Stomach smooth muscle (tissue), 2 donors: ENCODE data around the gene FBXW5.

Experiments
- H3K27ac ChIP-seq: one replicate; pipeline ENCODE4 v1.7.0; 2013; ENCODE audit warnings: mild to moderate bottlenecking, low read length, inconsistent platforms
- H3K27me3 ChIP-seq, 2 donors: one replicate each; pipeline ENCODE4 v1.7.0; 2013; ENCODE audit warnings: low read length in 2 of 2; ENCODE audit not compliant: insufficient read depth in 2 of 2, control insufficient read depth in 1 of 2
- H3K36me3 ChIP-seq, 2 donors: one replicate each; pipeline ENCODE4 v1.7.0; 2013; ENCODE audit warnings: low read length in 2 of 2; ENCODE audit not compliant: control insufficient read depth in 2 of 2, insufficient read depth in 2 of 2
- H3K4me1 ChIP-seq: one replicate; pipeline ENCODE4 v1.7.0; 2013; ENCODE audit warnings: low read length; ENCODE audit not compliant: control insufficient read depth, insufficient read depth
- H3K4me3 ChIP-seq, 2 donors: one replicate each; pipeline ENCODE4 v1.7.0; 2013; ENCODE audit warnings: low read length in 2 of 2
- H3K9ac ChIP-seq, 2 donors: one replicate each; pipeline ENCODE4 v1.7.0; 2013; ENCODE audit warnings: low read length in 2 of 2, mild to moderate bottlenecking in 1 of 2
- H3K9me3 ChIP-seq, 2 donors: one replicate each; pipeline ENCODE4 v1.7.0; 2013; ENCODE audit warnings: low read length in 2 of 2; ENCODE audit not compliant: control insufficient read depth in 2 of 2
- donor health status: healthy.
- donor health status: Pancreatic carcinoma.

FBXW5 gene

DNA sequence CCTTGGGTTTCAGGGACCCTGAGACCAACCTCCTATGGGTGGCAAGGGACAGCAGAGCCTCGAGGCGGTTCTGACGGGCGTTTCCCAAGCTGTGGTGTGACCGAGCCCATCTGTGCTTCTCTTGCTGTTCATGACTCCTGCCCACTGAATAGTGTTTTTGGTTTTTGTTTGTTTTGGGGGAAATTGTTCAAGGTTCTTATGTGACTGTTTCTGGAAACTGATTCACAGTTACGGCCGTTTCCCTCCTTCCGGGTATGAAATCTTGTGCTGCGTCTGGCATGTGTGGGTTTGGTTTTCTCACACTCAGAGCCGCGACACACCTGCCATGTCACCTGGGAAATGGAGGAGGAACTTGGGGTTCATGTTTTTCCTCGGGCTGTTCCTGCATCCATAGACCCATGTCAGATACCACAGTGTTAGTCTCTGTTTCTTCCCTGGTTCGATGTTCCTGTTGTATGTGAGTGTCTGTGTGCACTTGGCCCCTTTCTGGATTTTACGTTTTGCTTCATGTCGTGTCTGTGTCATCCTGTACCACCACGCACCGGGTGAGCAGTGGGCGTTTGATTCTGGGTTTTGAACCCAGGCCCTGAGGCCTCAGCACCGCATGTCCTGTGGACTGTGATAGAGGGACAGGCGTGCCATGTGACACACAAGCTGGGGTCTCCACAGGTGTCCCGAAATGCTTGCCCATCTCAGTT is 28.8 kb downstream of the FBXW5 start:
- Histone ChIP-seq H3K27me3 (no peaks in the 10 kb centered on the region), H3K9ac (no peak overlapping the region), H3K4me3 (no peak overlapping the region), H3K9me3 (no peaks in the 10 kb centered on the region), H3K27ac (no peak overlapping the region), H3K36me3 (peaks cover 8 to 36% of the 10 kb centered on the region in 2 donors), H3K4me1 (no peaks in the 10 kb centered on the region)

DNA sequence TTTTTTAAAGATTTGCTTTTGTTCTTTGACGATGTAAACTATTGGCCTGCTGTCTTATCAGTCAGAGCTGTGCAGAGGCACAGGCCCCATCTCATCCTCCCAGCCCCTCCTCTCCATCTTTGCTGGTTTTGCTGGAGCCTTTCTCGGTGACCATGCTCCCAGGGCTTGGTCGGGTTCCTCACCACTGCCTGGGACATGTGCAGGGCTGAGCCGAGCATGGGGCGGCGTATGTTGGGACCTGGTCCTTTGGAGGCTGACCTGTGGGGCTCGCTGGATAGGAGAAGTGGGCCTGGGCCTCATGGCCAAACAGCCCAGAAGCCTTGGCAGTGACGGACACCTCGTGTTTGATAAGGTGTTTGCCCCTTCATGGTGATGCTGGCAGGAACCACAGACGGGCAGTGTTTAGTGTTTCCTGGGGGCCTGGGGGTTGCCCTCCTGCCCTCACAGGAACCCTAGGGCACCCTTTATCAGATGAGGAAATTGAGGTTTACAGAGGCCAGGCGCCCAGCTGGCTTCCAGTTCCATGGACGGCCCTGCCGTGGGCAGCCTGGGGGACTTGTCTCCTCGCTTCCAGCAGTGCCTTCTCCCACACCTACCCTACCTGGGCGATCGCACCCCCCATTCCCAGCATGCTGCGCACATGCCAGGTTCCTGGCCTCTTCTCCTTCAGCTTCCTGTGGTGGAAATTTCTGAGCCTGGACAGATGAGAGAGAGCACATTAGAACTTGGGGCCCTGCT is 30.7 kb downstream of the FBXW5 start:
- H3K9me3 ChIP-seq, result no peaks in the 10 kb centered on the region
- no peaks in the 10 kb centered on the region for H3K27me3 ChIP-seq
- no peak overlapping the region for H3K4me3 ChIP-seq
- H3K4me1 ChIP-seq, result no peaks in the 10 kb centered on the region
- H3K9ac ChIP-seq, result no peak overlapping the region
- H3K36me3 ChIP-seq, result peaks cover 3 to 26% of the 10 kb centered on the region in 2 donors
- no peak overlapping the region for H3K27ac ChIP-seq

DNA sequence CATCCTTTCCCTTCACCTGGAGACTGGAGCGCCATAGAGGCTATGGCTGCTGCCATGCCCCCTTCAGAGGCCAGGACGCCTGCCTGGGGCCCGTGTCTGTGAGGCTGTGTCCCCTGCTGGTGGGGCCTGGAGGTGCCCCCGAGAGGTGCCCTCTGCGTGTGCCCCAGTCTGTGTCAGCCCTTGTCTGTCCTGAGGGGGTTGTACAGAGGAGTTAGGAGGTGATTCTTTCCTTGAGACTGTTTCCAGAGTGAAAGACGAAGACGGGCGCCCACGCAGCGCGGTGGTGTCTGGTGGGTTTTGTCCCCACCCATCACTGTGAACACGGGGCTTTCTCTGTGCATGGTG is 33.7 kb downstream of the FBXW5 start:
- Histone ChIP-seq H3K9ac (no peak overlapping the region), H3K27ac (no peak overlapping the region), H3K36me3 (peaks cover under 1 to 25% of the 10 kb centered on the region in 2 donors), H3K27me3 (no peaks in the 10 kb centered on the region), H3K4me3 (no peak overlapping the region), H3K4me1 (no peaks in the 10 kb centered on the region), H3K9me3 (no peaks in the 10 kb centered on the region)

DNA sequence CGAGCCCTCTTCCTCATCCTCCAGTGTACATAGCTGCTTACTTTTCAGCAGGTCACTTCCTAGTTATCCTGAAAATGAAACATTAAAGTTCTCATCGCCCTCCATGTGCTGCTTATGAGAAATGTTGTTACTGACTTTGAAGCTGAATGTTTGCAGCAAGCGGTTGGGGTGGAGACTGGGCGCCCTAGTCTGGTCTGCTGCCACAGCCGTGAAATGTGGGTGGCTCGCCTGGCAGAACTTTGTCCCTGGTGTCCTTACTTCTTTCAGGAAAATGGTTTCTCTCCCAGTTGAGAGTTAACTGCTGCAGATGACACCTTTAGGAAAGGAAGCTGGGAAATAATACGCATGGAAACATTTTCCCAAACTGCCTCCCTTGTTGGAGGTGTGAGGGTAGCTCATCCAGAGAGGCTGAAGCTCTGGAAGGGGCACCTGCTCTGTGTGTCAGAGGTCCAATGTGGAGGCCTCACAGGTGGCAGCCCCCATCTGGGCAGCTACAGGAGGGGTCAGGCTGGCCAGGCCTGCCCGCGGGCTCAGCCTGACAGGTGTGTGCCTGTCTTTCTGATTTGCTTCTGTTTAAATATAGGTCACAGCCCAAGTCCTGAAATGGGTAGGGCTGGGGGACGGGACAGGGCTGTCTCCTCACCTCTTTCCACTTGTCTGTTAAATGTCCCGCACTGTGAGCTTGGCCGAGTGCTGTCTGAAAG is 34.2 kb downstream of the FBXW5 start:
- Histone ChIP-seq H3K36me3 (peaks cover 0 to 22% of the 10 kb centered on the region in 2 donors), H3K27ac (no peak overlapping the region), H3K4me1 (no peaks in the 10 kb centered on the region), H3K27me3 (no peaks in the 10 kb centered on the region), H3K9ac (no peak overlapping the region), H3K4me3 (no peak overlapping the region), H3K9me3 (no peaks in the 10 kb centered on the region)

DNA sequence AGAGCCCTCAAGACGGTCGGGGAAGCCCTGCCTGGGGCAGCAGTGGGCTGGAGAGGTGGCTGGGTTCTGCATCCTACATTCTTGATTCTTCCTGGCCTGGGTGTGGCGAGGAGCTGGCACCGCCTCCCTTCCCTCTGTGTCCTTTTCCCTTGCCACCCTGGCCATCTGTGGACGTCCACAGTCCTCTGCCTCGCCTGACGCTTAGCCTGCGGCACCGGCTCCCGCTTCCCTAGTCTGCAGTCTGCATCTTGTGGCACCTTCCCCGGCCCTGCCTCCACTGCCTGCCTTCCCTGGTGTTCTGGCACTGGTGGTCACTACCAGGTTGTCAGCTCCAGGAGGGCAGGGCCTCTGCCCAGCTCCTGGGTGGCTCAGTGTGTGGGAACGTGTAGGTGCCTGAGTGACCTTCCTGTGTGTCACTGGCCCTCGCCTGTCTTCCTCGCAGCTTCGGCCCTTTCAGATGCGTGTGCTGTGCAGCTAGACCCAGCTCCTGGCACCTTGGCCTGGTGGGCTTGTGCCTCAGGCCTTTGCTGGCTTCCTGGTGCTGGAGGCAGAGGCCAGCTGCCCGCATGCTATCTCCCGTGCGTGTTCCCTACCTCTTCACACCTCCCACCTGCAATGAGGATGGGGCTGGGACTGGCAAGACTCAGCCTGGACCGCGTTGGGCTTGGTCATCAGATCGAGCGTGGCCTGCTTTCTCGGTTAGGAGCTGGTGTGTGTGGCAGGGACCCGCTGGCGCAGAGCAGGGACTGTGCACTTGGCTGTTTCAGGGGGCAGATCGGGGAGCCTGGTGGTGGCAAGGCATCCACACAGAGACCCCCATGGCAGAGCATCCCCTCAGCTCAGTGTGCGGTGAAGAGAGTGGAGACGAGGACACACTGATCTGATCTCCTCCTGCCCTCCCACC is 37.3 kb downstream of the FBXW5 start:
- Histone ChIP-seq H3K9ac (no peak overlapping the region), H3K27me3 (no peaks in the 10 kb centered on the region), H3K27ac (no peak overlapping the region), H3K4me1 (peaks cover 12% of the 10 kb centered on the region), H3K4me3 (no peak overlapping the region), H3K36me3 (peaks cover 0 to 16% of the 10 kb centered on the region in 2 donors), H3K9me3 (no peaks in the 10 kb centered on the region)

DNA sequence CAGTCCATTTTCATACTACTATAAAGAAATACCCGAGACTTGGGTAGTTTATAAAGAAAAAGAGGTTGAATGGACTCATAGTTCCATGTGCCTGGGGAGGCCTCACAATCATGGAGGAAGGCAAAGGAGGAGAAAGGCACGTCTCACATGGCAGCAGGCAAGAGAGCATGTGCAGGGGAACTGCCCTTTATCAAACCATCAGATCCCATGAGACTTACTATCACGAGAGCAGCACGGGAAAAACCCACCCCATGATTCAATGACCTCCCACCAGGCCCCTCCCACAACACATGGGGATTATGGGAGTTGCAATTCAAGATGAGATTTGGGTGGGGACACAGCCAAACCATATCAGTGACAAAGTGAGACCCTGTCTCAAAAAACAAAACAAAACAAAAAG is 38.3 kb downstream of the FBXW5 start:
- Histone ChIP-seq H3K4me1 (peaks cover 22% of the 10 kb centered on the region), H3K4me3 (no peak overlapping the region), H3K9ac (no peak overlapping the region), H3K9me3 (no peaks in the 10 kb centered on the region), H3K27me3 (no peaks in the 10 kb centered on the region), H3K27ac (no peak overlapping the region), H3K36me3 (peaks cover 0 to 16% of the 10 kb centered on the region in 2 donors)

DNA sequence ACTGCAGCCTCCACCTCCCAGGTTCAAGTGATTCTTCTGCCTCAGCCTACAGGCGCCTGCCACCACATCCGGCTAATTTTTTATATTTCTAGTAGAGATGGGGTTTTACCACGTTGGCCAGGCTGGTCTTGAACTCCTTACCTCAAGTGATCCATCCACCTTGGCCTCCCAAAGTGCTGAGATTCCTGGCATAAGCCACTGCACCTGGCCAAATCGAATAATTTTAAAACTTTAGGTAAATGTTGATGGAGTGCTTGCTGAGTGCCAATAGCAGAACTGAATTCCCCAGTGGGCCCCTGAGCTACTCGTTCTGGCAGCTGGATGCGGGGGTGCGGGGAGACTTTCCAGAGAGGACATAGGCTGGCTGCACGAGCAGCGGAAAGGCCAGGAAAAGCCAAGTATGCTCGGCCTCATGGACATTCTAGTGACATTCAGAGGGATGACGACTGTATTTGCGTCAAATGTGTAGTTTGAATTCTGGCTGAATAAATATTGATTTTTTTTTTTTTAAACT is 41.4 kb downstream of the FBXW5 start:
- Histone ChIP-seq H3K4me3 (peak overlapping the region in 1 of 2 donors; percentile 55), H3K27ac (peak overlapping the region; percentile 75), H3K9me3 (no peaks in the 10 kb centered on the region), H3K36me3 (peaks cover 8 to 22% of the 10 kb centered on the region in 2 donors), H3K4me1 (peaks cover 33% of the 10 kb centered on the region), H3K27me3 (no peaks in the 10 kb centered on the region), H3K9ac (peak overlapping the region in 1 of 2 donors; percentile 32)

DNA sequence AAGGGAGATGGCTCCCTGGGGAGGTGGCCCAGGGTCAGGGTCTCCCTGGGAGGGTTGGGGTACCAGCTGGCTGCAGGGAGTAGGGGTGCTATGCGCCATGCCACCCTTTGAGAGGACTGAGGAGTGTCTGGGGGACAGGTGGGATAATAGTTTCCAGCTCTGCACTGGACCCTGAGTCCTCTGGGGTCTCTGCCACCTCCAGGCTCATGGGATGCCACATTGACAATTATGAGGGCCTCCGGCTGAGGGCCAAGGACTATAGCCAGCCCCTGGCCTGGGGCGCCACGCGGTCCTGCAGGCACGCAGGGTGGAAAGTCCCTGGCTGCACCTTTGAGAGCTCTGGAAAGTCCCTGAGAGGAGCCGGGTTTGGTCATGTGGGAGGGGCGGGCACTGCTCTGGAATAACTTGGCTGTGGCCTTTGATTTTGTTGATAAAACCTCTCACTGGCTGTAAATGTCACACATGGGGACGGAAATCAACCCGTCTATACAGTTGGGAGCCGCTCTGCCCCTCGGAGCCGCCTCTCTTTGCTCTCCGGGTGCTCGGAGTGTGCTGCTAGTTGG is 42.2 kb downstream of the FBXW5 start:
- no peaks in the 10 kb centered on the region for H3K27me3 ChIP-seq
- H3K4me1 ChIP-seq, result peaks cover 33% of the 10 kb centered on the region
- H3K9ac ChIP-seq, result peak overlapping the region; percentile 56 to 62
- no peaks in the 10 kb centered on the region for H3K9me3 ChIP-seq
- H3K4me3 ChIP-seq, result peak overlapping the region; percentile 34 to 55
- H3K27ac ChIP-seq, result peak overlapping the region; percentile 75
- H3K36me3 ChIP-seq, result peaks cover 8 to 15% of the 10 kb centered on the region in 2 donors

DNA sequence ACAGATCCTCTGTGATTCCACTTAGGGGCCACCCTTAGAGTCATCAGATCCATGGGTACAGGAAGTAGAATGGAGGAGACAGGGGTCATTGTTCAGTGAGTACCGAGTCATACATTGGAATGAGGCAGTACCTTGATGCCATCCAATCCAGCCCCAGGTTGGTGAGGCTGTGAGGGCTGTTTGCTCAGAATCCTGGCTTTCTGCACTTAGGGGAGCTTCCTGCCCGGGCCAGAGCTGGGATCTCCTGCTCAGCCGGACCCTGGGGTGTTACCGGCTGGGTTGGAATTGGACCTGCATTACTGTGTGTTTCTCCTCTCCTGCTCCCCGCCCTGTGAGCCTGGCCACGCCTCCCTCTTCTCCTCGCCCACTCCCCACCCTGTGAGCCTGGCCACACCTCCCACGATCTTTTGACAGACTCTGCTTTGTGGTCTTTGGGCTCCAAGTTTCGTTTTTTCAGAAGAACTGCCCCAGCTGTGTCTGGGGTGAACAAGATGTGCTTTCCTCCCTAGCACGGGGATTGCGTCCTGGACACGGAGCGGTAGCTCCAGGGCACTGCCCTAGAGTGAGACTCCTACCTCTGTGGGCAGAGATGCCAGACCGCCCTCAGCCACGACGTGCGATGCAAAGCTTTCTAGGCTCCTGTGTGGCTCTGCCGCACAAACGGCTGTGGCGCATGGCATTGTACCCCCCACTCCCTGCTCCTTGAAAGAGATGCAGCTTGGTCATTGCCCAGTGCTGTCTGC is 42.9 kb downstream of the FBXW5 start:
- H3K27ac ChIP-seq, result peak overlapping the region; percentile 75
- H3K9me3 ChIP-seq, result no peaks in the 10 kb centered on the region
- no peaks in the 10 kb centered on the region for H3K27me3 ChIP-seq
- peak overlapping the region; percentile 34 to 55 for H3K4me3 ChIP-seq
- H3K9ac ChIP-seq, result peak overlapping the region; percentile 56 to 62
- H3K36me3 ChIP-seq, result peaks cover 8 to 12% of the 10 kb centered on the region in 2 donors
- peaks cover 33% of the 10 kb centered on the region for H3K4me1 ChIP-seq
